LoVo (cell line): ENCODE data around the gene OCIAD1.
A peak's percentile ranks its signal among the peaks of the same experiment; 100 is the strongest.

ENCODE experiments used
- DNase-seq: peaks from one replicate; pipeline ENCODE4 v3.0.0-alpha.2; 2016; ENCODE audit warnings: low spot score

OCIAD1 gene

DNA sequence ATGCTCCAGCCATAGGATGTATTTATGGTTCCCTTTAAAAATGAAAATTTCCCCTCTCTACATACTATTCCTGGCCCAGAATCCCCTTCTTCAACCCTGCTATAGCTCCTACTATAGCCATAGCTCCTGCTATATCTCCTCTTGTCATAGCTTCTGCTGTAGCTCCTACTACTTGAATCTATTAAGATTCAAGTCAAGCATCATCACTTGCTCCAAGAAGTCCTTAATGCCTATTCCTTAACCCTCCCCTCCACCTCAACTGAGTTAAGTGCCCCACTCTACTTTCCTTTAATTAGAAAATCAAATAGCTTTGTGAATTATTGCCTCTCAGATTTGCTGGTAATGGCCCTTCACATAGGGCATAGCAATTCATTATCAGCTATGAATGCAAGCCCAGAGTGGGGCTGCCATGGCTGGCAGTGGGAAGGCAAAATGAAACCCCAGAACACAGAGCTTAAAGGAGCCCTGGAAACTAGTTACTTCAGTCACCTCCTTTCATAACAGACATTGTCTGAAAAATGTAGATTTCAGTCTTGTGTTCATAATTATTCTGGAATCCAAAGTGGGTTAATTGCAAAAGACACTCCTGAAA is 60.2 kb downstream of the OCIAD1 start:
- no peak for DNase-seq

DNA sequence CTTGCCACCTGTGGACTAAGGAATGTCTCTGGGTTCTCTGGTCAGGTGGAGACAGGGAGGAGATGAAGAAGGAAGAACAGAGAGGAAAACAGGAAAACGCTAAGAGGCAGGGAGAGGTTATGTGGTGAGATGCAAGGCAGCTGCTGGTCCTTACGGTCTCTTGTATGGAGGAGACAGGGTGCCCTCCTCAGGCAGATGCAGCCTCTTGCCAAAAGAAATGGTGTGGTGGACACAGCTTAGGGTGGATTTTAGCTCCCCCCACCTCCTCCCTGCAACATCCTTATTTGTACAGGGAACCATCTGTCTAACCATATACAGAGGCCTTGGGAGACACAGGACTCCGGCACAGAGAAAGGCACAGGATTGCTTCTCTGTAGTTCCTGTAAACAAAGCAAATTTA is 66.0 kb downstream of the OCIAD1 start:
- DNase-seq, result no peak

DNA sequence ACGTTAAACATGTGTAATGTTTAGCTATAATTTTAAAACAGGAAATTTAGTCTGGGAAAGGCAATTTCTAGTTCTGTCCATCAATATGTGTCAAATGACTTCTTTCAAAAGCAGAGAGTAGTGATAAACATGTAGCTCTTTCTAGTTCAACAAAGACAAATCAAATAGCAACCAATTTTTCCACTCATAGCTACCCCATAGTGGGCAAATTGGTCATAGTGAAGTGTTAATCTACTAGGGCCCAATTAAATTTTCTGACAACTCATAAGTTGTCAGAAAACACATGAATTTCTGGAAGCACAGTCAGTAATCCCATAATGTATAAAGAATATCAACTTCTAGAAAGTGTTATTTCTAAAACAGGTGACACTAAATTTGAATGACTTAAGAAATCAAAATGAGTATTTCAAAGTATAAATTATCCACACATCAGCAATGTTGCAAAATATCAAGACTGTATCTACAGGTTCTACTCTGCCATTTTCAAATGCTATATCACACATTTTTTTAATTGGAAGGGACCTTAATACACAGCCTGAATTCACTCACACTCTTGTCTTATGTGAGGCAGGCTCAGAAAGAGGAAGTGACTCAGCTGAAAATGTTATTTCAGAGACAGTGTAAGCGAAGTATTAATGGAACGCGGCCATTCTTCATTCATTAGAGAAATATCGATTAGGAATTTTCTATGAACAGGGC is 68.0 kb downstream of the OCIAD1 start:
- no peak for DNase-seq

DNA sequence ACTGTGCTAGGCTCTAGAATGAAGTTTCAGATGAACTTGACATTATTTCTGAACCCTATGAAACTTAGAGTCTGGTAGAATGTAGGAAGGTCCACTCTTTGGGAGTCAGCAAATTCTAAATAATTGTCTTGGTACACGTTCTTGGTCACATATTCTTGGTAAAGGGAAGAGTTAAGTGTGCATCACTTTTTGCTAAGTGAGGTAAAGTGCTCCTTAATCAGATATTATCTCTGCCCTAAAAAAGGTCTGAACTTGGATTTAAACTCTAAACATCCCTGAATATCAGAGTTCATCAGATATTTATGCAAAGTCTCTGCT is 68.5 kb downstream of the OCIAD1 start:
- DNase-seq, result no peak

DNA sequence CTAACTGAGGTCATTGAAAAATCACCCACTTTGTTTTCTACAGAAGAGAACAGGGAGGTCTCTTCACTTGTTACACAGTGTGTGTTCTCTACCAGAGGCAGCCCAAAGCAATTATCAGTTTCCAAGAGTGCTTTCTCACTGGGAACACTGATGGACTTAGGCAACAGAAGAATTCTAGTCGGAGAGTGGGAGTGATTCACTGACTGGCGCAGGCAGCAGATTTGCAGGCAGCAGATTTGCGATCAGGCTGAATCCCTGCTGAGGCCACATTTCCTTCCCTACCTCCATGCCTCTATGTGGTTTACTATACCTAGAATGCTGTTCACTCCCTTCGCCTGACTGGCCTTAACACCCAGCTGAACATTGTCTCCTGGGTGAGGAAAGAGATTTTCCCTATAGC is 69.1 kb downstream of the OCIAD1 start:
- no peak for DNase-seq

DNA sequence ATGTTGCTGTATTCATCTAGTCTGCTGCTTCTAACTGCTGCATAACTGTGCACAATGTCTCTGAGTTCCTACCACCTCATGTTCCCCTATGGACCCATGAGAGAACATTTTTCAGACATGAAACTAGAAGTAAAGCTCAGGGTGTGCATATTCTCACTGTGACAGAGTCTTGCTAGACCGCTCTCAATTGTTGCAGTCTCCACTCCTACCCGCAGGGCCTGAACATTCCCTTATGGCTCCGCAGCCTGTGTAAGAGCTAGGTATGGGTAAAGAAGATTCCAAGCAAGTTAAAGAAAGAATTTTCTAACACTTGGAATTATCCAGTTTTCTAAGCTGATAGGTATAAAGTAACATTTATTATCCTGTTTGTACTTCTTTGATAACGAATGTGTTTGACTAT is 70.3 kb downstream of the OCIAD1 start:
- no peak for DNase-seq

DNA sequence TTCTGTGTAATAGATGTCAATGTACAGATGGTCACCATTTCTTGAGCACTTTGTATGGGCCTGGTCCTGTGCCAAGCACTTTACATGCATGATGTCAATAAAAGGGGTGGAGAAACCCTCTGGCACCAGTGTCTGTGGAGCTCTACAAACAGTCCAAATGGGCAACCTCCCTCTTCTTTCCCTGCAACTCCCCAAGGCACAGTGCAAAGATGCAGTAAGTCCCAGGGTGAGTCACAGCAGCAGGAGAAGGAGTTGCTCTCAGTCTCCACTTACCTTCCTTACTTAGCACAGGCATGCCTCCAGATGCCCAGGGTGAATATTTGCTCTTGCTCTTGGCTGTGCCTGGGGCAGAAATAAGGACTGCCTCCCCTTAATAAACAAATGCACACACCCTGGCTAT is 71.4 kb downstream of the OCIAD1 start:
- no peak for DNase-seq

DNA sequence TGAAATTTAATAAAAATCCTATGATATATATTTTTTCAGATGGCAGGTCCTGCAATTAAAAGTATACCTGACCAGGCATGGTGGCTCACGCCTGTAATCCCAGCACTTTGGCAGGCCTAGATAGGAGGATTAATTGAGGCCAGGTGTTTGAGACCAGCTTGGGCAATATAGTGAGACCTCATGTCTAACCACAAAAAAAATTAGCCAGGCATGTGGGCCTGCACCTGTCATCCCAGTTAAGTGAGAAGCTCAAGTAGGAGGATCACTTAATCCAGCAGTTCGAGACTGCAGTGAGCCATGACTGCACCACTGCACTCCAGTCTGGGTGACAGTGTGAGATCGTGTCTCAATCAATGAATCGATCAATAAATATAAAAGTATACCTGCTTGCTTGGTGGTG is 73.2 kb downstream of the OCIAD1 start:
- no peak for DNase-seq

DNA sequence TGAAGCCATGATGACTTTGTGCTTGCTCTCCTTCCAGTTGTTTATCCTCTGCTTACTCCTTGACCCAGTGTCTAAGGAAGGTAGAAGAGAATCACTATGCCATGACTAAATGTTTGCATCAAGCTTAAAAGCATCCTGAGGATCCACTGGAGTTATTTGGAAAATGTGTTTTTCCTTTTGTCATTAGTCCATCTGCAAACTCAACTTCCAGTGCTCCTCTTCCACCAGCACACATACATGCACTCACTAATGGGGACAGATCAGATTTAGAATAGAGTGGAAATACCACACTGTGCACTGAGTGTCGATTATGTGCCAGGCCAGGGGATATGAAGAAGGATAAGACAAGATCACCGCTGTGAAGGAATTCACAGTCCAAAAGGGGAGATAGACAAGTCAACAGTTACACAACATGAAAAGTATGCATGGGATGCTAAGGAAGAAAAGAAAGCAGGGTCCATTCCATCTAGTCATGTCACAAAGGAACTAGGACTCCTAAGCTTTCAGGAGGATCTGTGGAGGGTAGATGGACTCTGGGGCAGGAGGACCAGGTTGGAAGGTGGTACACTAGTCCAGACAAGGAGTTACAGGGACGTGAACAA is 73.8 kb downstream of the OCIAD1 start:
- DNase-seq, result no peak

DNA sequence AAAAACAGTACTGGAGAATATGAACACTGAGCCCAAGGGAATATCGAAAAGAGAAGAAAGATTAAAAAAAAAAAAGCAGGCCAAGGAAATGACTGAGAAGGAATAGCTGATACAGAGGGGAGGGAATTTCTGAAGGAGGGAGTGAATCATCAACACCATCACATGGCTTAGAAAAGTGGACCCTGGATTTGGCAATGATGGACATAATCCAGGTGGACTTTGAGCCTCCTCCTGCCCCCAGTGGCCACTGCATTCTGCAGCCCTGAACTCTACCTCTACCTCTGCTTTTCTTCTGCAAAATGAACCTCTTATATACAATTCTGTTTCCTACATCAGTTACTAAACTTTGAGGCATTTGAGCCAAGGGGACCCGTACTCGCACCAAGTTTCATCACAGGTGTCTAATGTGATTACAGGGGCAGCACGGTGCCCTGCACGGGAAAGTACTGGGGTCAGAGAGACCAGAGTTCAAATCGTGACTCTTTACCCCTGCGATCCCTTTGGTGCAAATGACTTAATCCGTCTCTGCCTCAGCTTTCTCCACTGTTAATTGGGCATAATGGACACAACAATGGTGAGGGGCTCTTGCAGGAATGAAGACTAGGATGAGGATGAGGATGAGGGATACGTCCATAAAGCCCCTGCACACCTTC is 74.6 kb downstream of the OCIAD1 start:
- peak; percentile 71 for DNase-seq

DNA sequence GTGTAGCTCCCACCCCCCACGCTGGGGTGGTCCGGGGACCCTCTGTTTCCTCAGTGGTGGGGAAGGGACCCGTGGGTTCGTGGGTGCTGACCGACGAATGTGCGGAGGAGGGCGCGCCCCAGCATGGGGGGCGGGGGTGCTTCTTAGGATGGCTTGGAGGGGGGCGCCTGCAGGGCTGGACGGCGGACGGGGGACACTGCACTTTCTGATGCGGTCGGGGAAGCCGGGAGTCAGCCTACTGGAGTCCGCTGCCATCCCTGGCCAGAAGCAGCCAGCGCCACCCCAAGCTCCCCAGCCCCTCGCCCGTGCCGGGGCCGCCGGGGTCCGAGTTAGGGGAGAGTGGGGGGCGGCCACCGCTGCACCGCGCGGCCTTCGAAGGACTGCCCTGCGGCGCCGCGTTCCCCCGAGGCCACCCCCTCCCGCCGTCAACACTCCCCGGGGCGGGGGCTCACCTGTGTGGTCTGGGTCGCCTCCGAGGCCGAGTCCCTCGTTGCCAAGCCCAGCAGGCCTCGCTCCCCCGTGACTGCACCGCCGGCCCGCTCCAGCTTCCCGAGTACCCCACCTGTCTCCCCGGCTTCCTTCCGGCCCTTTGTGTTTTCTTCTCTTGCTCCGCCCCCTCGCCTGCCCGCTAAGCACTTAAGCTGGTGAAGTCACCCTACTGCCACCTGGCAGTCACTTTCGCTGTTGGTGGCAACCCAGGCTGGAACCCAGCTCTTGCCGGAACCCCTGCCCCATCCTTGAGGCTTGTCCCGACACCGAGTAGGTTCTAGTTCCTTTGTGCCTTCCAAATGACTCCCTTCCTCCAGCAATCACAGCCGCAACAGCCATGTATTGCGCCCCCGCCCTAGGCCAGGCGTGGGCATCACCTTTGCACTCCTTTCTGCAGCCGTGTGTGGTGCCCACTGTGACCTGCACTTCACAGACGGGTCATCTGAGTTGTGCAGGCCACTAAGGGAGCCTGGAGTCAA is 75.6 kb downstream of the OCIAD1 start, which contains the start of gene OCIAD2:
TSS of gene OCIAD2 (minus strand) at position 569 of the 968 bp plus-strand sequence. CDS start 2,225 bp downstream, outside the sequence.
- DNase-seq, result peak; percentile 85

DNA sequence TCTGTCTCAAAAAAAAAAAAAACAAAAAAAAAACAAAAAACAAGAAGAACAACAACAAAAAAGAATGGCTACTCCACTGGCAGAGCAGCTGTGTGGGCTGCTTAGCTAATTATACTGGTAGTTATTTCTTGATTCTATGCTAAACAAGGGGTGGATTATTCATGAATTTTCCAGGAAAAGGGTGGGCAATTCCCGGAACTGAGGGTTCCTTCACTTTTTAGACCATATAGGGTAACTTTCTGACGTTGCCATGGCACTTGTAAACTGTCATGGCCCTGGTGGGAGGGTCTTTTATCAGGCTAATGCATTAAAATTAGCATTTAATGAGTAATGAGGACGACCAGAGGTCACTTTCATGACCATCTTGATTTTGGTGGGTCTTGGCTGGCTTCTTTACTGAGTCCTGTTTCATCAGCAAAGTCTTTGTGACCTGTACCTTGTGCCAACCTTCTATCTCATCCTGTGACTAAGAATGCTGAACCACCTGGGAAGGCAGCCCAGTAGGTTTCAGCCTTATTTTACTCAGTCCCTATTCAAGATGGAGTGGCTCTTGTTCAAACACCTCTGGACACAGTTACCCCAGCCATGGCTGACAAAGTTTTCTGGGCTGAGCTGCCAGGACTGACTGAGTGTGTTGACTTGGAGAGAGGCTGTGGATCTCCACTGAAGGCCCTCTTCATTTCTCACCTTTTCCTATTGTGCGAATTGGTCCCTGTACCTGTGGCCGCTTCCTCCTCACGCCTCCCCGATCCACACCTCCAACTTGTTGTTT is 77.0 kb downstream of the OCIAD1 start:
- no peak for DNase-seq

DNA sequence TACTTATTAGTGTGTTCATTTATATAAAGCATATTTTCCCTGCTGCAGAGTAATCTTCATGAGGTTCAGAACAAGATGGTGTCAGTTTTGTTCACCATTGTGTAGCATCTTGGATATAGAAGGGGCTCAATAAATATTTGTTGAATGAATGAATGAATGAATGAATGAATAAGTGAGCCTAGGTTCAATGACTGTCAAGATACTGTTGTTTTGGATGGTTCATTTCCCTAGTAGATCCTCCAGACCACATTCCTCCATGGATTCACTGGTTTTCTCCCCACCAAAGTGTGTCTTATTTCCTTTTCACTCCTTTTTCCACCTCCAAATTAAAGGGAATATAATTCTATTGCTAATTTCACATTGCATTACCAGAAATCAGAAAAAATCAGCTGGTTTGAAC is 77.8 kb downstream of the OCIAD1 start:
- DNase-seq, result no peak

DNA sequence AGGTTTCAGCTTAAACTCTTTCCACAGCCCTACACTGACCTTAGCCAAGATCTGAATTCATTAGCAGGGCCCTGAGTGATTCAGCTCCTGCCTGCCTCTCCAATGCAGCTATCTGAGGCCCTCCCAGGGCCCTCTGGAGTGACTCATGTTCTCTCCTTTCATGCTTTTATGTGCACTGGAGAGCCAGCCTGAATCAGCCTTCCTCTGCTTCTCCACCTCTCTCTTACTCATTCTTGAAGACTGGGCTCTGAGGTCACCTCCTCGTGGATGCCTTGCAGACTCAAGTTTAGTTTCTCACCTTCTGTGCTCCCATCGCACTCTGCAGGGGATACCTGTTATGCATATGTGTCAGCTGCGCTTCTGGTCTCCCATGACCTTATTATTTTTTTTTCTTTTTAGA is 78.8 kb downstream of the OCIAD1 start:
- DNase-seq, result peak; percentile 76

DNA sequence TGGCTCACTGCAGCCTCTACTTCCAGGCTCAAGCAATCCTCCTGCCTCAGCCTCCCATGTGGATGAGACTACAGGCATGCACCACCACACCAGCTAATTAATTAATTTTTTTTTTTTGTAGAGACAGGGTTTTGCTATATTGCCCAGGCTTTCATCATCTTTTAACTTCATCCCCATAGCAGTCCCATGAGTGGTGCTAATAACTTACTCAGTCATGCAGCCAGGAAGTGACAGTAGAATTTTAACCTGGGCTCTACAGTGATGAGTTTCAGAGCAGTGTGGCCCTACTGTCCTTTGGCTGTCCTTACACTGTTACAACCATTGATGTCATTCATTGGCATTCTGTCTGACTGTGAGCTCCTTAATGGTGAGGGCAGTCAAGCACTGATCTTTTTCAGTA is 79.6 kb downstream of the OCIAD1 start:
- DNase-seq, result no peak
